Endothelial cell of umbilical vein (primary cell): ENCODE data around the gene DSE. TPM values are rescaled to one million over a fixed set of nuclear protein-coding genes. Genes with fewer than 3 reads are reported as not detected.

Experiments
- BruUV-seq: library from RNA; stranded (reverse); fragments of 400-500 nt; replicated peaks from 2 replicates; lab custom pipeline; 2021; lab: Mats Ljungman, UMichigan
- CTCF ChIA-PET: fragments of 300-600, 350-600 bp; sonication (Branson Sonifier 250); formaldehyde crosslinking; loops from one replicate; lab custom pipeline; 2021; ENCODE audit warnings: antibody characterized with exemption, inconsistent platforms; lab: Charles Lee
- POLR2A ChIA-PET: fragments of 300-600, 350-600 bp; sonication (Branson Sonifier 250); formaldehyde crosslinking; loops from one replicate; lab custom pipeline; 2021; ENCODE audit warnings: antibody characterized with exemption, inconsistent platforms; lab: Charles Lee
- DNase-seq: peaks from one replicate; pipeline ENCODE4 v3.0.0-alpha.2; 2011; ENCODE audit warnings: low read depth, low spot score
- FAIRE-seq: peaks from 2 replicates; lab custom pipeline; 2011; peaks lifted over from hg19 to GRCh38; lab: Jason Lieb, UNC
- H2AFZ ChIP-seq: 2 replicates; pipeline ENCODE4 v1.6.0; 2012; ENCODE audit warnings: low read depth, low read length, control low read depth, inconsistent platforms
- H3K27ac ChIP-seq: 2 replicates; pipeline ENCODE4 v1.5.1; 2011; ENCODE audit warnings: low read depth, mild to moderate bottlenecking, control low read depth, low read length, moderate library complexity; ENCODE audit not compliant: insufficient read depth
- H3K27me3 ChIP-seq, 2 experiments: 2 replicates each; pipeline versions ENCODE4 v1.6.0 to v1.6.1; 2011; ENCODE audit warnings: low read length in 2 of 2, mixed read lengths in 1 of 2; ENCODE audit not compliant: control insufficient read depth in 2 of 2, insufficient read depth in 2 of 2
- H3K36me3 ChIP-seq, 2 experiments: 2 replicates in 1 of 2; 3 replicates in 1 of 2; pipeline ENCODE4 v1.5.1; 2011; ENCODE audit warnings: low read length in 2 of 2, mild to moderate bottlenecking in 1 of 2, moderate library complexity in 1 of 2; ENCODE audit not compliant: control insufficient read depth in 2 of 2, insufficient read depth in 2 of 2; ENCODE audit errors: extremely low read depth in 1 of 2
- H3K4me1 ChIP-seq: 3 replicates; pipeline ENCODE4 v1.5.1; 2011; ENCODE audit warnings: mild to moderate bottlenecking, low read length; ENCODE audit not compliant: control insufficient read depth, insufficient read depth; ENCODE audit errors: extremely low read depth
- H3K4me2 ChIP-seq: 2 replicates; pipeline ENCODE4 v1.6.1; 2011; ENCODE audit warnings: low read length, control low read depth, mixed read lengths; ENCODE audit not compliant: insufficient read depth
- H3K4me3 ChIP-seq, 3 experiments: fragments of 200-600 bp in 1 of 3; sonication (generic), shearing (Covaris generic) in 1 of 3; replicated peaks in 1 of 3; 2 replicates each; pipeline ENCODE4 v1.5.1; 2011 to 2016; ENCODE audit warnings: control low read depth in 3 of 3, low read length in 3 of 3, mild to moderate bottlenecking in 2 of 3, inconsistent platforms in 1 of 3, low read depth in 1 of 3, moderate library complexity in 1 of 3; ENCODE audit not compliant: insufficient read depth in 1 of 3
- H3K79me2 ChIP-seq: 2 replicates; pipeline ENCODE4 v1.6.0; 2012; ENCODE audit warnings: low read length, inconsistent platforms; ENCODE audit not compliant: control insufficient read depth, insufficient read depth
- H3K9ac ChIP-seq: replicated peaks from 2 replicates; pipeline ENCODE3; 2011; ENCODE audit warnings: low read length, control low read depth; ENCODE audit not compliant: insufficient read depth; ENCODE audit errors: extremely low read depth
- H3K9me1 ChIP-seq: replicated peaks from 3 replicates; pipeline ENCODE4 v1.6.0; 2011; ENCODE audit warnings: mild to moderate bottlenecking, low read length; ENCODE audit not compliant: control insufficient read depth, insufficient read depth; ENCODE audit errors: extremely low read depth
- H3K9me3 ChIP-seq: replicated peaks from 2 replicates; pipeline ENCODE4 v1.5.1; 2012; ENCODE audit warnings: low read length, inconsistent platforms; ENCODE audit not compliant: control insufficient read depth, insufficient read depth
- H4K20me1 ChIP-seq: replicated peaks from 2 replicates; pipeline ENCODE3; 2011; ENCODE audit warnings: mild to moderate bottlenecking, low read length; ENCODE audit not compliant: control insufficient read depth, insufficient read depth; ENCODE audit errors: extremely low read depth
- CTCF ChIP-seq, 2 donors: IDR thresholded peaks; 1 replicate in 1 of 2; 2 replicates in 1 of 2; pipeline ENCODE4 v1.5.1; 2011; ENCODE audit warnings: low read length in 2 of 2, mild to moderate bottlenecking in 2 of 2, moderate library complexity in 2 of 2, control low read depth in 1 of 2, inconsistent platforms in 1 of 2, low read depth in 1 of 2; ENCODE audit not compliant: insufficient read depth in 1 of 2; ENCODE audit errors: extremely low read depth in 1 of 2
- EZH2 ChIP-seq: IDR thresholded peaks from 2 replicates; pipeline ENCODE4 v1.6.1; 2012; ENCODE audit warnings: borderline replicate concordance, low read depth, mild to moderate bottlenecking, moderate library complexity, low read length, inconsistent platforms; ENCODE audit not compliant: severe bottlenecking
- FOS ChIP-seq: IDR thresholded peaks from 2 replicates; pipeline ENCODE4 v1.6.1; 2011; ENCODE audit warnings: mild to moderate bottlenecking, low read length, moderate library complexity, borderline replicate concordance; ENCODE audit not compliant: insufficient read depth
- GATA2 ChIP-seq: IDR thresholded peaks from 2 replicates; pipeline ENCODE4 v1.7.0; 2011; ENCODE audit warnings: low read depth, mild to moderate bottlenecking, moderate library complexity, mixed read lengths, low read length; ENCODE audit not compliant: insufficient read length, insufficient read depth
- JUN ChIP-seq: IDR thresholded peaks from 2 replicates; pipeline ENCODE4 v1.6.1; 2011; ENCODE audit warnings: borderline replicate concordance, low read depth; ENCODE audit not compliant: insufficient read length, insufficient read depth
- MAX ChIP-seq: IDR thresholded peaks from 2 replicates; pipeline ENCODE4 v1.6.1; 2011; ENCODE audit not compliant: insufficient read depth, insufficient read length
- MYC ChIP-seq: IDR thresholded peaks from one replicate; pipeline ENCODE4 v1.6.1; 2011; ENCODE audit warnings: mild to moderate bottlenecking, low read depth, low read length
- POLR2A ChIP-seq: IDR thresholded peaks from 2 replicates; pipeline ENCODE4 v1.6.1; 2012; ENCODE audit warnings: low read depth, mild to moderate bottlenecking, control low read depth, low read length
- POLR2AphosphoS5 ChIP-seq: IDR thresholded peaks from 2 replicates; pipeline ENCODE4 v1.6.1; 2012; ENCODE audit warnings: low read depth, mild to moderate bottlenecking, control low read depth, low read length, moderate library complexity; ENCODE audit not compliant: insufficient read depth
- dilution Hi-C: fragments of 300-500 bp; cut with MboI; formaldehyde crosslinking; loops from one replicate; pipeline ENCODE4 v1.15.0; 2019; ENCODE audit warnings: low sequenced_read_pairs; ENCODE audit not compliant: extremely low pct_ligation_motif_present
- intact Hi-C: fragments of 100-400 bp; cut with micrococcal nuclease; formaldehyde crosslinking; loops from one replicate; pipeline ENCODE4 v1.10.0; 2022
- polyA plus RNA-seq, 4 experiments: library from polyadenylated mRNA; depleted of rRNA in 3 of 4; stranded (reverse) in 3 of 4; unstranded in 1 of 4; fragments of >200 nt; gene quantifications; 2 replicates each; pipeline versions ENCODE4 v1.2.1 to v1.2.3, GENCODE V29; 2011 to 2012; ENCODE audit warnings: missing spikeins in 1 of 4
- total RNA-seq: library from RNA; stranded (reverse); gene quantifications from 2 replicates; pipeline ENCODE4 v1.2.3, GENCODE V29; 2021

Gene DSE
- total and polyA plus RNA-seq, 2 donors (not counting 3 experiments of a cell fraction or from before 2014, with no cell fraction given) = 12.0 to 25.0 TPM

DNA sequence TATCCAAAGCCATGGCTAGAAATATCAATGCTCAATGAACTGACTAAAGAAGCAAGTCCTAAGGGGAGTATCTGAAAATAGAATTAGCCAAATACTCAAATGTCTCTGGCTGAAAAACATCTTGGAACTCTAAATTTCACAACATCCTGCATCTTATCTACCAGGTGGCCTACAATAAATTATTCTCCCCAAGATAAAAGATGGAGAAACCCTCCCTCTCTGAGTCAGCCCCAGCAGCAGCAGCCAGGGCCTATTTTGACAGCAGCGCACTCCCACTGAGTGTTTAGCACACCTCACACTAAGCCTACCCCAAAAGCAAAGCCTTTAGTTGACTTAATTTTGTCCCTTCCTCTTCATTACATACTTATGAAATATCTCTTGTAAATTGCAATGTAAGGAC, 96.3 kb downstream of the DSE start:
- intact Hi-C loops (no loop called here), dilution Hi-C loops (no loop called here)
- ChIA-PET POLR2A (no interaction called here), CTCF (no interaction called here)
- Histone ChIP-seq H3K27ac (no peak overlapping the region), H3K4me2 (no peak overlapping the region), H3K27me3 (peaks cover 6% of the 10 kb centered on the region in 2 experiments), H3K4me1 (peaks cover 4% of the 10 kb centered on the region), H4K20me1 (no peaks in the 10 kb centered on the region), H3K79me2 (no peaks in the 10 kb centered on the region), H3K9ac (no peak overlapping the region), H2AFZ (no peak overlapping the region), H3K4me3 (no peak overlapping the region), H3K36me3 (no peaks in the 10 kb centered on the region), H3K9me1 (no peaks in the 10 kb centered on the region), H3K9me3 (no peaks in the 10 kb centered on the region)
- no peak for TF ChIP-seq JUN
- TF ChIP-seq MAX = no peak
- no peak for TF ChIP-seq EZH2
- TF ChIP-seq POLR2A = no peak
- no peak for TF ChIP-seq POLR2AphosphoS5
- no peak for TF ChIP-seq FOS
- TF ChIP-seq GATA2 = no peak
- TF ChIP-seq CTCF (IDR thresholded peaks at IDR 0.05; ENCODE audit: extremely low read depth in 1 of 2, insufficient read depth in 1 of 2, low read depth in 1 of 2, low read length in 2 of 2) = no peak
- TF ChIP-seq MYC = no peak
- no TSS peak for BruUV-seq
- DNase-seq (no peak), FAIRE-seq (no peak)
